HUES64 (cell line): ENCODE measurements around the gene PLCD1.
"Not testable (repeated sequence)": the region's sequence is repeated elsewhere in the genome, so short reads cannot be mapped to it uniquely, and the experiment has no call there.

Experiments
- H3K27ac ChIP-seq: 2 replicates; pipeline ENCODE4 v1.7.0; 2013; ENCODE audit warnings: low read depth, low read length, inconsistent platforms
- H3K27me3 ChIP-seq: 2 replicates; pipeline ENCODE4 v1.6.1; 2013; ENCODE audit warnings: mild to moderate bottlenecking, low read length; ENCODE audit not compliant: insufficient read depth
- H3K36me3 ChIP-seq: 2 replicates; pipeline ENCODE4 v1.6.1; 2013; ENCODE audit warnings: mild to moderate bottlenecking, low read length; ENCODE audit not compliant: insufficient read depth
- H3K4me1 ChIP-seq: 2 replicates; pipeline ENCODE4 v1.6.1; 2013; ENCODE audit warnings: mild to moderate bottlenecking, low read length, moderate library complexity; ENCODE audit not compliant: insufficient read depth
- H3K4me3 ChIP-seq: 2 replicates; pipeline ENCODE4 v1.5.1; 2013; ENCODE audit warnings: mild to moderate bottlenecking, low read length, moderate library complexity
- H3K9ac ChIP-seq: 2 replicates; pipeline ENCODE4 v1.6.1; 2013; ENCODE audit warnings: mild to moderate bottlenecking, low read depth, low read length
- H3K9me3 ChIP-seq: 2 replicates; pipeline ENCODE4 v1.6.1; 2013; ENCODE audit warnings: low read depth, low read length; ENCODE audit not compliant: insufficient read depth
- WGBS: fragments of 150-250, 120-280 bp; methylation state at CpG from one replicate; pipeline ENCODE4 v1.1.7; 2013; ENCODE audit warnings: missing lambda C conversion rate; 5-methylcytosine and 5-hydroxymethylcytosine counted together

PLCD1 gene

DNA sequence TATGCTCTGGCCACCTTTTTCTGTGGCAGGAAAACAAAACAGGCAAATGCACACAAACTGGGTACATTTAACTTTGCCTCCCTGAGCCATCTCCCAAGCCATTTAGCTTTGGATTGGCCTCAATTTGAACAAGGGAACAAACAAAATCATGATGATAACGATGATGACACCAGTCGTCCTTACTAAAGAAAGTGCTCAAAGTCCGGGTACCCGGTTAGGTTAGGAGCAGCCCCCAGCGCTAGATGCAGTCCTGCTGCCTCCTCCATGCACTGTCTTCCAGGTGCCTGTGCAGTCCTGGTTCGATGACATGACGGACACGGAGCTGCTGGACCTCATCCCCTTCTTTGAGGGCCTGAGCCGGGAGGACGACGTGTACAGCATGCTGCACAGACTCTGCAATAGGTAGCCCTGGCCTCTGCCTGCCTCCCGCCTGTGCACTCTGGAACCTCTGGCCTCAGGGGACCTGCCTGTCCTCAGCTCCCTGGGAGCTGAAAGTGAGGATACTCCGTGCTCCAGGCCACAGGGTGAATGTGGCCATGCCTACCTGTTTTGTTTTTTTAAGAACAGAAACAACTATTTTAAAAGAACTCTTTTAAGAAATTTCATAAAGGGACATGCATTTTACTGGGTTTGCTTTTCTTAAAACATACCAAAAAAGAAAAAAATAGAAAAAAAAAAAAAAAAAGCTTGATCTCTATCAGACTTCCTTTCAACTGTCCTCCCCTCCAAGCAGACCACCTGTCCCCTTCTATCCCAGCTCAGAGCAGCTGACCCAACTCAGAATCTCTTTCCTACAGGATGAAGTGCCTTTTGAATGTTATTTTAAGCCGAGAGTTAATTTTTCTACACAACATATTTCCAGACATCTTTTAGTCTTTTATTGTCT is 48.7 kb downstream of the PLCD1 start:
- no peak overlapping the region for H3K9ac ChIP-seq
- H3K4me1 ChIP-seq = no peaks in the 10 kb centered on the region
- H3K27me3 ChIP-seq = no peaks in the 10 kb centered on the region
- H3K9me3 ChIP-seq = no peaks in the 10 kb centered on the region
- WGBS = 93% methylated on average over 13 of the region's 14 CpGs
- H3K36me3 ChIP-seq = peaks cover 20% of the 10 kb centered on the region
- no peak overlapping the region for H3K4me3 ChIP-seq
- H3K27ac ChIP-seq = no peak overlapping the region

DNA sequence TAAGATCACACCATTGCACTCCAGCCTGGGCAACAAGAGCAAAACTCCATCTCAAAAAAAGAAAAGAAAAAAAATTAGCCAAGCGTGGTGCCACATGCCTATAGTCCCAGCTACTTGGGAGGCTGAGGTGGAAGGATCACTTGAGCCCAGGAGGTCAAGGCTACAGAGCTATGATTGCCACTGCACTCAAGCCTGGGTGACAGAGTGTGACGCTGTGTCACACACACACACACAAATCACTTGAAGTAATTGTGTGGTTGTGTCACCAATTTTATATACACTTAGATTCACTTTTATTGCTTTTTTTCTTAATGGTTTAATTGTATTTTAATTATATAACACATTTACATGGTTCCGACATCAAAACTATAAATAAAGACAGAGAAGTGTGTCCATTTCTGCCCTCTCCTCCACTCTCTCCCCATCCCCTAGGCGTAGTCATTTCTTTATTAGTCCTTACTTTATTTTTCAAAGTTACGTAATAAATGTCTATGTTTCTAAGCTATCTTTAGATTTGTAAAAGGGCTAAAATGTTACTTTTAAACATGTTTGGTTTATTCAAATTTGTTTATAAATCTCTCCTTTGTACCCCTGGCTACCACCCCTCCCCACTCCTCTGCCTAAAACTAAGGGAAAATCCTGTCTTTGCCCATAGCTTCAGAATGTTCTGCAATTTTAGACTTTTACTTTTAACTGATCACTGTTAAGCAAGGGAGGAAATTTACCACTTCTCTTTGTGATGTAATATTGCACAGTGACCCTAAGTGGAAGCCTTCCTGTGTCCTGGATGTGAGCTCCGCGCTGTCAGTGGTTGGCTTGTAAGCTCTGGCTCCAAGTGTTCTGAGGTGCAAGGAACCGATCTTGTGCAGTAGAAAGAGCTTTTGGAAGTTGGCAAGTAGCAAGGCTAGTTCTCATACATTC is 49.6 kb downstream of the PLCD1 start:
- WGBS = 86% methylated on average over 6 of the region's 8 CpGs
- H3K9ac ChIP-seq = no peak overlapping the region
- H3K9me3 ChIP-seq = no peaks in the 10 kb centered on the region
- no peaks in the 10 kb centered on the region for H3K27me3 ChIP-seq
- no peak overlapping the region for H3K27ac ChIP-seq
- peaks cover 21% of the 10 kb centered on the region for H3K36me3 ChIP-seq
- no peaks in the 10 kb centered on the region for H3K4me1 ChIP-seq
- no peak overlapping the region for H3K4me3 ChIP-seq

DNA sequence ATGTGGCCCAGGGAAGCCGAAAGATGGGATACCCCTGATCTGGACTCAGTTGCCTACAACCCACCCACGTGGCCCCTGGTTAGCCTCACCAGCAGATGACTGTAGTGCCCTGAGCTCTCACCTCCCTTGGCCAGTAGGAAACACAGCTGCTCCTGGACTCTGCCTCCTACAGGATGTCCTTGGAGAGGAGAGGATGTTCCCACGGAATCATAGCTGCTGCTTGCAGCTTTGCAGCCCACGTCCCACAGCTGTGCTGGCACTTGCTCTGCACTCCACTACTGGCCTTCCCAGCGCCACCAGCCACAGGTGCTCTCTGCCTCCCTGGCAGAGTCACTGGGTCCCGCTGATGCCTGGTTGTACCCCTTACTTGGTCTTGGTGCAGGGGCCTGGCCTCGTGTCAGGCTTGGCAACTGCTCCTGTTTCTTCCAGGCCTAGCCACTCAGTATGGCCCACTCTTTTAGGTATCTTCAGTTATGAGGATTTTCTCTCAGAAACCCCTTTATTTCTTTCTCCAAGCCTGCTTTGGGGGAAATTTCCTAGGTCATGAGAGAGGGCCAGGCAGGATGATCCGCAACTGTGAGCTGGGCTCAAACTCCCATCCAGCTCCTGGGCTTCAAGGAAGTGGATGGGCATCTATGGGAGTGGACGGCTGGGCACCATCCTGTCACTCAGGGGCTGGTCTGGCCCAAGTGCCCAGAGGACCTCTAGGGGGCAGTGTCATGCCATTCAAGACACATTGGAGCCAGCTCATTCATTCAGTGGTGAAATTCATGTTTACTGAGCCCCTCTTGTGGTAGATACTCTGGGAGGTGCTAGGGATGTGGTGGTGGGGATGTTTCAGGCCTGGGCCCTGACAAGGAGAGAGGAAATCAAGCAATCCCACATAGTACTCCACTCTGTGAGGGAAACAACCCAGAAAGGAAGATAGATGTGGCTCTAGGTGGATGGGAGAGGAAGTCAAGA is 55.0 kb downstream of the PLCD1 start:
- no peak overlapping the region for H3K27ac ChIP-seq

DNA sequence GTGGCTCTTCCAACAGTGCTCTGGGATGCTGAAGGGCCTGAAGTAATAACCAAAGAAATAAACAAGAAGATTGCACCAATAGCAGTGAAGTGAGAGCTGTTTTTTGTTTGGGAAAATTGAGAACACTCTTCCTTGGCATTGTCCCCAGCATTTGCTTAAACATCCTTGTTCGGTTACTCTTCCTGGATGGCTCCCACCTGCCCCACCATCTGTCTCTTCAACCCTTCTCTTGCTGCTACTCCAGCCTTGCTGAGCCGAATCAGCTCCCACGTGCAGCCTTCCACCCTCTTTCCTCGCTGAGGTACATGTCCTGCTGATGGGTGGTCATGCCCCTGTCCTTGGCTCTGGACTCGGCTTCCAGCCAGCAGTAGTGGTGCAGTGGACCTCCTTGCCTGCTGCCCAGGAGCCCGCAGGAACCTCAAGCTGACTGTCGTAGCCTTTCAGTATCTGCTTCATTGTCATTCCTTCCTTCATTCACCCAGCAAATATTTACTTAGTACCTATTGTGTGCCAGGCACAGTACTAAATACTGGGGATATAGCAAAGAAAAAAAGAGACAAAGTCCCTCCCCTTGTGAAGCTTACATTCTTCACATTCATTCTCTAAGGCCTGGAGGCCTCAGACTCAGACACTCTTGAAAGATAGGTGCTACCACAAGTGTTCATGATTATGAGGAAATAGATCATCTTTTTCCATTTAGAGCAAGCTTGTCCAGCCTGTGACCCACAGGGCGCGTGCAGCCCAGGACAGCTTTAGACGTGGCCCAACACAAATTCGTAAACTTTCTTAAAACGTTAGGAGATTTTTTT is 56.0 kb downstream of the PLCD1 start:
- peaks cover 9% of the 10 kb centered on the region for H3K36me3 ChIP-seq
- no peaks in the 10 kb centered on the region for H3K27me3 ChIP-seq
- no peak overlapping the region for H3K4me3 ChIP-seq
- WGBS = 88% methylated on average over 12 of the region's 12 CpGs
- no peaks in the 10 kb centered on the region for H3K4me1 ChIP-seq
- H3K27ac ChIP-seq = no peak overlapping the region
- H3K9ac ChIP-seq = no peak overlapping the region
- H3K9me3 ChIP-seq = no peaks in the 10 kb centered on the region

More for the DNA sequence above, 55.0 kb downstream of the PLCD1 start:
- Histone ChIP-seq H3K4me3 (no peak overlapping the region), H3K27me3 (no peaks in the 10 kb centered on the region), H3K36me3 (peaks cover 9% of the 10 kb centered on the region), H3K9me3 (no peaks in the 10 kb centered on the region), H3K4me1 (no peaks in the 10 kb centered on the region), H3K9ac (no peak overlapping the region)
- 81% methylated on average over 9 of the region's 9 CpGs for WGBS

- H3K9me3 ChIP-seq, H3K4me1 ChIP-seq, H3K27ac ChIP-seq, H3K9ac ChIP-seq, H3K4me3 ChIP-seq, H3K36me3 ChIP-seq, H3K27me3 ChIP-seq: not testable (repeated sequence)
- 89% methylated on average over 8 of the region's 8 CpGs for WGBS
Measured at GRCh38 chr3:37972056-37972455, 57.4 kb downstream of the PLCD1 start.

- Histone ChIP-seq H3K4me1 (no peaks in the 10 kb centered on the region), H3K27me3 (no peaks in the 10 kb centered on the region), H3K4me3 (no peak overlapping the region), H3K27ac (no peak overlapping the region), H3K9me3 (no peaks in the 10 kb centered on the region), H3K36me3 (peaks cover 6% of the 10 kb centered on the region), H3K9ac (no peak overlapping the region)
Measured at GRCh38 chr3:37971467-37971866, 58.0 kb downstream of the PLCD1 start.

GRCh38 chr3:37970802-37971201 is 58.6 kb downstream of the PLCD1 start:
- Histone ChIP-seq H3K27me3 (no peaks in the 10 kb centered on the region), H3K4me3 (no peak overlapping the region), H3K36me3 (peaks cover 2% of the 10 kb centered on the region), H3K9me3 (no peaks in the 10 kb centered on the region), H3K4me1 (no peaks in the 10 kb centered on the region), H3K9ac (no peak overlapping the region), H3K27ac (no peak overlapping the region)
- WGBS = 93% methylated on average over 5 of the region's 5 CpGs

DNA sequence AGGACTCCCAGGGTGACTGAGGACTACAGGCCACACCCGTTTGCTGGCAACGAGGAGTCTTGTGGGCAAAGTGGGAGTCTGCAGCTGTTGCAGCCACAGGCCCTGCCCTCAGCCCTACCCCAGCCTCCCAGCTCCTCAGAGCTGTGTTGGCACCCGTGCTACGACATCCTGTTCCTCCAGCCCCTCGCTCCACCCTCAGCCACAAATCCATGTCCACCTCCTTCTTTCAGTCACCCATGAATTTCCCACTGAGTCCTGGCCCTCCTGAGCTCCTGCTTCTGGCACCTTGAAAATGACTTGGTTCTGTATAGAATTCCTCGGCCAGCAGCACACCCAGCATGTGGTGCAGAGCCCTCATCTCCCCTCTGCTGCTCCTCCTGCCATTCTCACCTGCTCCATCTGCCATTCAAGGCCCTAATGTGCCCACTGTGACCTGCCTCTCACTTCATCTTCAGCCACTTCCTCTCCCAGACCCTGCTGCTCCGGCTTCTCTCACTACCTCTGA is 59.8 kb downstream of the PLCD1 start:
- no peak overlapping the region for H3K9ac ChIP-seq
- H3K4me3 ChIP-seq = no peak overlapping the region
- no peaks in the 10 kb centered on the region for H3K27me3 ChIP-seq
- H3K9me3 ChIP-seq = no peaks in the 10 kb centered on the region
- no peak overlapping the region for H3K27ac ChIP-seq
- H3K36me3 ChIP-seq = no peaks in the 10 kb centered on the region
- 90% methylated on average over 7 of the region's 7 CpGs for WGBS
- H3K4me1 ChIP-seq = no peaks in the 10 kb centered on the region

DNA sequence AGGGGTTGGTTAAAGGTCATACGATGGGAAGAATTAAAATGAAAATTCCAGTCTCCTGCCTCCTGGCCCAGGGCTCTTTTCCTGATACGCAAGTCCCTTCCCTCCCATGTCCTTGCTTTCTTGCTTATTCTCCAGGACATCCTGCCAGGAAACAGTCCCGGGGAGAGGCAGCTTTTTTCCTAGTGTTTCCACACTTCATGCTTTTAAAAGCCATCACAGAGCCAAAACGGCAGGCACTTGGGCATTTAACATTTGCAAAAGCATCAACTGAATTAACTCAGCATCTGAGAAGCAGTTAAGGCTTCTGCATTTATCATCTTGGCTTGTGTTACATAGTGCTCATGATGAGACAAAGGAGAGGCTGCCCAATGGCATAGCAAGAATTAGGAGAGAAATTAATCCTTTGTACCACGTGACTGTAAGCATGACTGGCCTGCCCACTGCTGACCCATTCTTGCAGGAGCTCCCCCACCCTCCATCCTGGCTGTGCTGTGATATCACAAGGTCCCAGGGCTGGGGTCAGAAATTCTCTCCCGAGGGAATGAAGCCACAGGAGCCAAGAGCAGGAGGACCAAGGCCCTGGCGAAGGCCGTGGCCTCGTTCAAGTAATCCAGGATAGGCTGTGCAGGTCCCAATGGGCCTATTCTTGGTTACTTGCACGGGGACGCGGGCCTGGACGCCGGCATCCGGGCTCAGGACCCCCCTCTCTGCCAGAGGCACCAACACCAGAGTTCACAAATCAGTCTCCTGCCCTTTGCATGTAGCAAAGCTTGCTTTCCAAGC is 60.4 kb downstream of the PLCD1 start:
- Histone ChIP-seq H3K27ac (no peak overlapping the region), H3K9ac (no peak overlapping the region), H3K27me3 (no peaks in the 10 kb centered on the region), H3K4me3 (no peak overlapping the region), H3K36me3 (no peaks in the 10 kb centered on the region), H3K9me3 (no peaks in the 10 kb centered on the region), H3K4me1 (no peaks in the 10 kb centered on the region)
- WGBS = 91% methylated on average over 15 of the region's 15 CpGs
